ENCODE measurements around the gene NPIPB2.
A peak's percentile ranks its signal among the peaks of the same experiment; 100 is the strongest.
"Not testable (repeated sequence)": the region's sequence is repeated elsewhere in the genome, so short reads cannot be mapped to it uniquely, and the experiment has no call there.

NPIPB2 gene

DNA sequence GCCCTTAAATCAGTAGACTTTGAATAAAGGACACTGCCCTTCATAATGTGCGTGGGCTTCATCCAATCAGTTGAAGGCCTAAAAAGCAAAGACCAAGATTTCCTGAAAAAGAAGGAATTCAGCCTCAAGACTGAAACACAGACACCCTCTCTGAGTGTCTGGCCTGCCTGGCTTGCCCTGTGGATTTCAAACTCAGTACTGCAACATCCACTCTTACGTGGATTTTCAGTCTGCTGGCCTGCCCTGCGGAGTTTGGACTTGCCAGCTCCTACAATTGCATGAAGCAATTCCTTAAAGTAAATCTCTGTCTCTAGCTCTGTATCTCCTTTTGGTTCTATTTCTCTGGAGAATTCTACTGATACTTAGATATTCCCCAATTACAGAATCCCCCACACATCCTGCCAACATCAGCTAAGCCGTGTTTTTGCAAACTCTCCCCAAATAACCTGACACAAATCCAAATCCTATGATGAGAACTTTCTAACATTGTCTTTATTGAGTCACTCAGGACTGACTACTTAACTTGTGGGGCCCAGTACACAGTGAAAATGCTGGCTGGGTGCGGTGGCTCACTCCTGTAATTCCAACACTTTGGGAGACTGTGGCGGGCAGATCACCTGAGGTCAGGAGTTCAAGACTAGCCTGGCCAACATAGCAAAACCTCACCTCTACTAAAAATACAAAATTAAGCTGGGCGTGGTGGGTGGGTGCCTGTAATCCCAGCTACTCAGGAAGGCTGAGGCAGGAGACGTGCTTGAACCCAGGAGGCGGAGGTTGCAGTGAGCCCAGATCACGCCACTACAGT, 15.9 kb upstream of the NPIPB2 start:
- DNase-seq, result no peak

DNA sequence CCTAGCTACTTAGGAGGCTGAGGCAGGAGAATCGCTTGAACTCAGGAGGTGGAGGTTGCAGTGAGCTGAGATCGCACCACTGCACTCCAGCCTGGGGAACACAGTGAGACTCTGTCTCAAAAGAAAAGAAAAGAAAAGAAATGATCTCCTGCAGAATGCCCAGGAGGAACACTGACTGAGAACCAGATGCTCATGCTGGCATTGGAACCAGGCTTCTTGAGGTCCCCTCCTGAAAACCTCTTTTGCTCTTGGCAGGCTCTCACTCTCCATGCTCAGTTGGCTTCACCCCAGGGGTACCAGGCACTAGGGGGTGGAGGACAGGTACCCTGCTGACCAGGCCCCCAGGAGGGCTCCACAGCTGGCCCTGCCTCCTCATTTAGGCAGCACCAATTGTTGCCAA, 14.7 kb upstream of the NPIPB2 start:
- DNase-seq, result no peak

DNA sequence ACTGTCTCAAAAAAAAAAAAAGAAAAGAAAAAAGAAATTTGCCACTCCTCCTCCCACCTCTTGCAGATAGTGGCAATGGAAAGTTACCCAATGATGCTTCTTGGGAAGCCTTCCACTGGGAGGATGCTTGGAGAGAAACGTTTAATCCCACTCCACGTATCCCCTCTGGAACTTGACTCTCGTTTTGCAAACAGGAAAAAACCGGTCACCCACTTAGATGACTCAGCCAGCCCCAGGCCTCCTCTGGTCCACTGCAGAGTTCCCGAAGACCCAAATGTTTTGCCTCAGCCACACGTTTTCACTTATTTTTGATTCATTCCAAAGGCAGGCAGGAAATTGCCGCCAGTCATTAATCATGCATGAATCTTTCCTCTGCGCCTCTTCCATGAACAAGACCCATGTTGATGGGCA, 13.9 kb upstream of the NPIPB2 start:
- no peak for DNase-seq

DNA sequence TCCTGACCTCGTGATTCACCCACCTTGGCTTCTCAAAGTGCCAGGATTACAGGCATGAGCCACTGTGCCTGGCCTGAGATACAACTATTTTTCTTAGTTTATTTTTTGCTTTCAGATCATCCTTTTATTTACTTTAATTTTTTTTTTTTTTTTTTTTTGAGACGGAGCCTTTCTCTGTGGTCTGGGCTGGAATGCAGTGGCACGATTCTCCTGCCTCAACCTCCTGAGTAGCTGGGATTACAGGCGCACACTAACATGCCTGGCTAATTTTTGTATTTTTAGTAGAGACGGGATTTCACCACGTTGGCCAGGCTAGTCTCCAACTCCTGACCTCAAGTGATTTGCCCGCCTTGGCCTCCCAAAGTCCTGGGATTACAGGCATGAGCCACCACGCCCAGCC, 11.7 kb upstream of the NPIPB2 start:
- not testable (repeated sequence) for DNase-seq

DNA sequence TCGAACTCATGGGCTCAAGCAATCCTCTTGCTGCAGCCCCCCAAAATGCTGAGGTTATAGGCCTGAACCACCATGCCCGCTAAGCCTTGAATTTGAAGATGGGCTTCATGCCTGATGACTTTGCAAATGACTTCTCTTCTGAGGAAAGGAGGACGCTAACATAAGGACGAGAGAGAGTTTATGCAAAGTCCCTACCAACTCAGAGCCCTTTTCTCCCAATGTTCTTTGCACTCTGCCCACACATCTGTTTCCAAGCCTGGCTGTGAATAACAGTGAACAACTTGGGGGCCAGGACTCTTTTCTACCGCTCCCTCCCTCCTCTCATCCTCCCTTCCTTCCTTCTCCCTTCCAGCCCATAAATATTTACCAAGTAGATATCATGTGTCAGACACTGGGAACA, 8.5 kb upstream of the NPIPB2 start:
- DNase-seq, result no peak

DNA sequence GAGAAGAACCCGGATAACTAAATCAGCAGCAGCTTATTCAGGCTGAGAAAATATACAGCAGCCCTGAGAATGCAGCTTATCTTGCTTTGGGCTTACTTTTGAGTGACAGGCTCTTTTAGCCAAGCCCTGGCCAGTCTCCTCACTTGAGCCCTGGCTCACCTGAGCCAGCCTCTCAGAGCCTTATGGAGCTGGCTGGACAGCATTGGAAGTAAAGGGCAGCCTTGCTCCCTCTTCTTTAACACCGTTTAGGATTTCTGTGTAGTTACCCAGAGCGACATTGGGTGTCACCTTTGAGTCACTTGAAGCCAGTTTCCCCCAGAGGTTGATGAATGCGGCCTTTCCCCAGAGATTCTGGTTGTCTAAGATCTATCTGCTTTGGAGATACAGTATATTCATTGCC, 7.7 kb upstream of the NPIPB2 start:
- DNase-seq, result no peak

DNA sequence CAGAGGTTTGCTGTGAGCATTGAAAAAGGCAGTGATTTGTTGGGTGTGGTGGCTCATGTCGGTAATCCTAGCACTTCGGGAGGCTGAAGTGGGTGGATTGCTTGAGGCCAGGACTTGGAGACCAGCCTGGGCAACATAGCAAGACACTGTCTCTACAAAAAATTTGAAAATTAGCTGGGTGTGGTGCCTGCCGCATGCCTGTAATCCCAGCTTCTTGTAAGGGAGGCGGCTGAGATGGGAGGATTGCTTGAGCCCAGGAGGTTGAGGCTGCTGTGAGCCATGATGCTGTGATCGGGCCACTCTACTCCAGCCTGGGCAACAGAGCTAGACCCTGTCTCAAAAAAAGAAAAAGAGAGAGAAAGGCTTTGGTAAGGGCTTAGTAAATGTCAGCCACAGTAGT, 7.0 kb upstream of the NPIPB2 start:
- no peak for DNase-seq

DNA sequence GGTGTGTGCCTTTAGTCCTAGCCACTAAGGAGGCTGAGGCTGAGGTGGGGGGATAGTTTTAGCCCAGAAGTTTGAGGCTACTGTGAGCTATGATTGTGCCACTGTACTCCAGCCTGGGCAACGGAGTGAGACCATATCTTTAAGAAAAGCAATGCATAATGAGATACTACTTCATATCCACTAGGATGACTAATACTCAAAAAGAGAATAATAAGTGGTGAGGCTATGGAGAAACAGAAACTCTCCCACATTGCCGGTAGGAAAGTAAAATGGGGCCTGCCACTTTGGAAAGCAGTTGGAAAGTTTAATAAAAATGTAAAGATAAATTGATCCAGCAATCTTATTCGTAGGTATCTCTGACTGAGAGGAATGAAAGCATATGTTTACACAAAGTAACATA, 4.6 kb upstream of the NPIPB2 start:
- DNase-seq, result no peak

DNA sequence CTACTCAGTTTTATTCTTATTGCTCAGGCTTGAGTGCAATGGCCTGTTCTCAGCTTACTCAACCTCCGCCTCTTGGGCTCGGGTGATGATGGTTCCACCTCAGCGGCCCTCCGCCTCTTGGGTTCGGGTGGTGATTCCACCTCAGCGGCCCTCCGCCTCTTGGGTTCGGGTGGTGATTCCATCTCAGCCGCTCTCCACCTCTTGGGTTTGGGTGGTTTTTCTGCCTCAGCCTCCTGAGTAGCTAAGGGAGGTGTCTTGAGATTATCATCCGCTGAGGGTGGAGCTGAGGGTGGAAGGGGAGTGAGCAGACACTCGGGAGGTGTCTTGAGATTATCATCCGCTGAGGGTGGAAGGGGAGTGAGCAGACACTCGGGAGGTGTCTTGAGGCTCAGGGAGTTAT, 14.5 kb downstream of the NPIPB2 start:
- not testable (repeated sequence) for DNase-seq

DNA sequence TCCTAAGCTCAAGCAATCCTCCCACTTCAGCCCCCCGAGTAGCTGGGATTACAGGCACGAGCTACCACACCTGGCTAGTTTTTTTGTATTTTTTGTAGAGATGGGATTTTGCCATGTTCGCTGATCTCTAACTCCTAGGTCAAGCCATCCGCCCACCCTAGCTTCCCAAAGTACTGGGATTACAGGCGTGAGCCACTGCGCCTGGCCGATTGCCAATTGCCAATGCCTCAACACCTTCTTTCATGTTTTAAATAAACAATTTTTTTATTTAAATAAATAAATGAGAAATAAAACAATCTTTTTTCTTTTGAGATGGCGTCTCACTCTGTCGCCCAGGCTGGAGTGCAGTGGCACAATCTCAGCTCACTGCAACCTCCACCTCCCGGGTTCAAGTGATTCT, 17.8 kb downstream of the NPIPB2 start:
- DNase-seq, result not testable (repeated sequence)

DNA sequence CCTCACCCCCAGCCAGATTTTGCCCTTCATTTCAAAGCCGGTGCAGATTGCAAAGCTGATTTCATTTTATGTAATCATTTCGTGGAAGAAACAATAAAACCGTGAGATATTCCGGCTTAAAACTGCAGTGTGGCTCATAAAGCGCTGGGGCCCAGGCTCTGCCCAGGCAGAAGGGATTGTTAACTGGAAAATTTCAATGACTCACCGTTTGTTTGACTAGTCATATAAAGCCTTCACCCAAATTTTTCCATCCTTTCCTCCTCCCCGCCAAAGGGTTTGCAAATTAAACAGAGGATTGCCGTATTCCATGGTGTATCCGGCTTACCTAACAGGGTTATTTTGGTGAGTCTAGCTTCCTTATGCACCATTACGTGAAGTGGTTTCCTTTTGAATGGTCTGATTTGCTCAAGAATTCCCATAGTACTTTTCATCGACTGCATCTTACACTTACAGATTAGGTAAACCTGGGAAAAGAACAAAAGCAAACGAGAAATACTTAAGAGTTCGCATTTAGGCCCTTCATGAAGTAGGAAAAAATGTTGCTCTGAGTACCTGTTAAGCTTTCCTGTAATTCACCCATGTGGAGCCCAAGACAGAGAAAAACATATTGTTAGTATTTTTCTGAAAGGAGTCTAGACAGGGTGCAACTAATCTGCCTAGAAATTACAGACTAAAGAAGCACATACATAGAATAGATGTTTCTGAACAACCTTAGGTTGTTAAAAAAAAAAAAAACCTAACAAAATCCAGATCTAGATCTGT, 25.1 kb downstream of the NPIPB2 start:
- DNase-seq, result no peak

DNA sequence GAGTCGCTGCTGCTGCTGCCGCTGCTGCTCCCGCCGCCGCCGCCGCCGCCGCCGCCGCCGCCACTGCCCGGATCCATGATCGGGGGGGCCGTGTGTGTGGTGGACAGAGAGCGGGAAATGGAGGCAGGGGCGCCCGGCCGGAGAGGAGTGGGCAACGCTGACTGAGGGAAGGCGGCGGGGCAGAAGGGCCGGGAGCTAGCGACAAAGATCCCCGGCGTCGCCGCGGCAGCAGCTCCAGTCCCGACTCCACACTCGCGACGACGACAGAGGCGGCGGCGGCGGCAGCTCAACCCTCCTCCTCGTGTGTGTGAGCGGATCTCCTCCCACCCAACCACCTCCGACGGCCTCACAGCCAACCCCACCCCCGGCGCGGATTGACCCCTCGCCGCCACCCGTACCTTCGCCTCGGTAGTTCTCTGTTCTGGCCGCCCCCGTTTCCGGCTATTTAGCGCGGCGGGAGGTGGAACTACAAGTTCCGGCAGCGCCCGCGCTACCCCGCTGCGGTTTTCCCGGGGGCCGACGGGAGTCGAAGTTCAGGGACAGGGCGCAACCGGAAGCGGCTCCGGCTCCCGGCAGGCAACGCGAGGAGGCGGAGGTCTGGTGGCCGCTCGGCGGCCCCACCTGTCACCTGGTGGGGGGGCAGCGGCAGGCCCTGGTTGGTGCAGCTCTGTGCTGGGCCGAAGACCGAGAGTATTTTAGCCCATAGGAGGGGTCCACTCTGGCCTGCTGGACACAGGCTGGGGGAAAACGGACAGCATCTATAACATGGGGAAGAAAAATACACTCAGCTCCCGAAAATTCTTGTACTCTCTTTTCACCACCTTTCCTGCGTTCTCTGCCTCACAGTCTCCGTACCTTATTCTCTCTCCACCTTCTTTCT, 26.0 kb downstream of the NPIPB2 start, which contains the start of gene GSPT1:
GSPT1 (minus strand) TSS at position 313 of the 880 bp plus-strand sequence; CDS start at position 77, 236 bp downstream.
- DNase-seq, result peak; percentile 98

DNA sequence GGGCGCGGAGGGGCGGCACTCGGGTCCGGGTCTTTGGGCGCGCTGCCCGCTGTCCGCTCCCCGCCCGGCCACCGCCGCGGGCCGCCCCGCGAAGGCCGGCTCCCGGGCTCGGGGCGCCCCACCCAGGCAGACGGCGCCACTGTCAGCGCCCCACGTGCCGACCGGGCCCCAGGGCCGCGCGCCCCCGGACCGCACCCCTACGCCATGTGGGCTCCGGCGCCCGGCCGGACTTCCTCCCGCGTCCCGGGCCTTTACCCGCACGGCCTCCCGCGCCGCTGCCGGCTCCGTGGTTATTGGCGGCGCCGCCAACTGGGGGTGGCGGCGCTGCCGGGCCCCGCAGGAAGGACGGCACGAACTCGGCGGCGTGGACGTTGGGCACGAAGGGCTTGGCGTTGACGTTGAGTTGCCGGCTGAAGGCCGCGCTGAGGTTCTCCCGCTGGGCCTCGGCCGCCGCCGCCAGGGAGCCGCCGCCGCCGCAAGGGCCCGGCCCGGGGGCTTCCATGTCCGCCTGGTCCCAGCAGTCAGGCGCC, 26.7 kb downstream of the NPIPB2 start:
- peak; percentile 11 for DNase-seq

DNA sequence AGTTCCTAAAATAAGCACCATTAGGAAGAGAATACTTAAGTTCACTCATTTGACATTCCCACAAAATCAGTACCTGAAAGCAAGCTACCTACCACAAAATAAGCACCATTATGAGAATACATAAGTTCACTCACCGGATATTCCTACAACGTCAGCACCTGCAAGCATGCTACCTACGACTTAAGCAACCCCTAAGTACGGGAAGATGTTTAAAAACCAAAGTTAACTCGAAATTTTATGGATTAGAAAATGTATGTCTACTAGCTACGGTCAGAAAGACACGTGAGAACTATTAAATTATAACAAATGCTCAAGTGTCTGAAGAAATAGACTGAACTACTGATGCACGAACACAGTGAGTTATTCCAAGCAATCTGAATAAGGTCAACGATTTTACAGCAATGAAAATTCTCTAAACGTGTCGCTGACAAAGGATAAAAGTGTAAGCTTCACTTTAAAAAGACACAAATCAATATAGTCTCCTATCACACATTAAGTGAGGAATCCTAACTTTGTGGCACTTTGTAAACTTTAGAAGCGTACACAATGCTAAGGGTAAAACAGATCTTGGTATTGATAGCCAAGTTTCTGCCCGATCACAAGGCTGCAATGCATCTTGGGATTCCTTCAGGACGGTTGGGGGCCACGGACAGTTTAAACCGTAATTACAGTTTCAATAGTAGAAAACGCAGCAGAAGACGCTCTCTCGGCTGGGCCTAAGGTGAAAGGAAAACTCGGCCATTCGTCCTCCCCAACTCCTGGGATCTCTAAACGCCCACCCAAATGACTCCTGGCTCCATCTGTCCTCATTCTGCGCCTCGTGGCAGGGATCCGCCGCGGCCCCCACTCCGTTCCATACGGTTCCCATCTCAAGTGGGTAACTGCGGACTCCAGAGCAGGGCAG, 27.4 kb downstream of the NPIPB2 start:
- DNase-seq, result peak; percentile 10

DNA sequence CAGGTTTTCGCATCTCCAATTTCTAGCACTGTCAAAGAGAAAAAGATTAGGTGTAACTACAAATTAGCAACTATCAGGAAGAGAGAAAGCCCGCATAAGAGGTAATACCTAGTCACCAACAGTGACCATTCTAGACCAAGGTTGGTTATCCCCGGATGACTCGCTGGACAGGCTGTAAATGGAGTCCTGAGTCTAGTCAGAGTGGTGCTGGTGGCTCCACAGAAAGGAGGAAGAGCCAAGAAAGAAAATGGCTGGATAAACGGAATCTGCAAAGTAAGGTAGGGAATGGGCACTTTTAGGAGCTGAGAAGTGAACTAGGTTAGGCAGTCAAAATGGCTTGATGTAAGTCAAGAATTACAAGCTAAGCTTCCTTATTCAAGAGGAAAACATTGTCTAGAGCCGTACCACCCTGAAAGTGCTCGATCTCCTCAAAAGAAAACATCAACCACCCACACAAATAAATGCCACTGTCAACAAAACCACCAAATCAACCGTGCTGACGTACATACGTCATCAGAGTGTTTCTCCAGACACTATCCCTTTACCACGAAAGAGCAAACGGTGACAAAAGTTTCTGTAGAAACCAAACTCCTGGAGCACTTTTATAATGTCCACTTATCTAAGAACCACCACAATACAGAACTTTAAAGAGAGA, 28.3 kb downstream of the NPIPB2 start:
- peak; percentile 45 for DNase-seq

DNA sequence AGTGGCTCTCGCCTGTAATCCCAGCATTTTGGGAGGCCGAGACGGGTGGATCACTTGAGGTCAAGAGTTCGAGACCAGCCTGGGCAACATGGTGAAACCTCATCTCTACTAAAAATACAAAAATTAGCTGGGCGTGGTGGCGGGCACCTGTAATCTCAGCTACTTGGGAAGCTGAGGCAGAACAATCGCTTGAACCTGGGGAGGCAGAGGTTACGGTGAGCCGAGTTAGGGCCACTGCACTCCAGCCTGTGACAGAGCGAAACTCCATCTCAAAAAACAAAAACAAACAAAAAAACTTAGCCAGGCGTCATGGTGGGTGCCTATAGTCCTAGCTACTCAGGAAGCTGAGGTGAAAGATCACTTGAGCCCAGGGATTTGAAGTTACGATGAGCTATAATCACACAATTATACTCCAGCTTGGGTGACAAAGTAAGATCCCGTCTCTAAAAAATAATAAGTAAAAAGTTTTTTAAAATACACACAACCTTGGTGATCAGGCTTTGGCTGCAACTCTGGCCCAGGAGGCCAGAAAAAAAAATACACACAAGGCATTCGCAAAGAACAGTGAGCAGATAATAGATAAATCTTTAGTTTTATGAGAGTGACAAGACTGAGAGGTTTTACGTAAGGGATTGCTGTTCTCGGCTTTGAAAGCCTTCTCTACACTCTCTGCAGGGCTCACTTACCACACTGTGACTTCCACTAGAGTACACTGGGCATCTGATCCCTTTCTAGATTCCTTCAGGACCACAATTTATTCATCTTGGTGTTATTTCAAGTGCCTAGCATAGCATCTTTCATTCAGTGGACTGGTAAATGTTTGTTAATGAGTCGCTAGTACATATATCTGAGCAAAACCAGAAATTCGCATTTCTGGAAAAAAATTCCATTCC, 31.9 kb downstream of the NPIPB2 start:
- DNase-seq, result no peak

DNA sequence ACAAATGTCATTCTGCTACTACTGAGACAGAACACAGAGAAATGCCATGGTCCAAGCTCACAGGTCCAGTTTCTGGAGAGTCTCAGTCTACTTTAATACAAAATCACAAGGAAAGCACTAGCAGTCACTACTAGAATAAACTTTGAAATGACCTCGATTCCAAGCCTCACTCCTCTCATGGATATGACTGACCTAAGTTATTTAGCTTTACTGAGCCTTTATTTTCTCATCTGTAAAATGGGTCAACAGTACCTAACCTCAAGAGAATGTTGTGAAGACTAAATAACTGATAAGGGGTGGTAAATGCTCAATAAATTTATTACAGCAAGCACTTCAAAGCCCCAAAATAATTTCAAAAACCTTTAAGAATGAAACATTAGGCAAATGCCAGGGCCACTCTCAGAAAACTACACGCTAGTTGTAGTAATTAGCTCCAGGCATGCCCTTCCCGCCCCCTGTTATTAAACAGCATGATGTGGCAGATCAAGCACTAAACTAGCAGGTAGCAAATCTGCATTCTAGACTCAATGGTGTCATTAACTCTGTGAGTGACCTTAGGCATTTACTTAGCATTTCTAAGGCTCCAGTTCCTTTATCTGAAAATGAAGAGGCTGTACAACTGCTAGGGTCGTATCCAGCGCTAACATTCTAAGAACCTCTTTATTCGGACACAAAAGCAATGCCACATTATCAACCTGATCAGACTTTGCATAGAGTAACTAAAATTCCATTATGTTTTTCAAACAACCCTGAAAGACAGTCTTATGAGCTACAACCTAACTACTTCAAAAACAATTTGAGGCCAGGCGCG, 34.5 kb downstream of the NPIPB2 start:
- no peak for DNase-seq

DNA sequence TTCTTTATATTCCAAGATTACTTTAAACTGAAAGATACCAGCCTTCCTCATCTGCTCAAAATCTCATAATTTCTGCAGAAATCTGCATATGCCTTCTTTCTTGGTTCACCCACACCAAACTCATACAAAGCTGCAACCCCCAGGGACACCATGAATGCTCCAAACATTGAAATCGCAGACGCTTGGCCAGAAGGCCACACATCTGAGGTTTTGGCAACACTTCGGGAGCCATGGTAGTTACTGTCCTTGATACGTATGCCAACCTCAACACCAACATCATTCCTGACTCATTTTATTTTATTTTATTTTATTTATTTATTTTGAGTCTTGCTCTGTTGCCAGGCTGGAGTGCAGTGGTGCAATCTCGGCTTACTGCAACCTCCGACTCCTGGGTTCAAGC, 37.9 kb downstream of the NPIPB2 start:
- DNase-seq, result no peak

DNA sequence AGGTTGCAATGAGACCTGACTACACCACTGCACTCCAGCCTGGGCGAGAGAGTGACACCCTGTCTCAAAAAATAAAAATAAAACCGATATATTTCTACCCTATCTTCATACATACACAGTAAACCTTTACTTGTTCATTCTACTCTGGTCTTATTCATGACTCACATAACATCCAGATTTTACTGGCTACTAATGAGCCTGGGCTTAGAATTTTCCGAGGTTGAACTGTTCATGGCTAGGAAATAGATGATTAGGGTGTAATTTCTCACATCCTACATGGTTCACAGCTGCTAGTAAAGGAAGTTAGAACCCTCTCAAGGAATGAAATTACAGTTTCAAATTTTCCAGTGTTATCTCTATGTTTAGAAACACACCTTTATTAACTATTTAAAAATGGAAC, 40.8 kb downstream of the NPIPB2 start:
- no peak for DNase-seq
